HS-5 (cell line): Measurements from ENCODE around the gene PROM1.

Source experiments
- DNase-seq: peaks from one replicate; pipeline ENCODE4 v3.0.0-alpha.2; 2012; ENCODE audit warnings: low read depth

PROM1 gene

DNA sequence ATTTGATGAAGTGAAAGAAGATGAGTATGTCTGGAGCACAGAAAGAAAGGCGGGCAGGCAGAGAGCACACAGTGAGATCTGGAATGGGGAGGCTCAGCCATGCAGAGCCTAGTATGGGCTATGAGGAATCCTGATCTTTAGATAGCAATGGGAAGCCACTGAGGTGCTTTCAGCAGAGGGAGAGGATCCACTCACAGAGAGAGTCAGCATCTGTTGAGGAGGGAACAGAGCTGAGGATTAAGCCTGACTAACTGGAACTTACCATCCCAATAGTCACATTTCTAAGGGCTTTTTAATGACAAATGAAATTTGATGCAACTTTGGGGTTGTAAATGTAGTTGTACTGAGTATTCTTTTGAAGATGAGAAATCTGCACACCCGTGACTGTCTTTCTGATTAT is 100.2 kb downstream of the PROM1 start:
- no peak for DNase-seq

DNA sequence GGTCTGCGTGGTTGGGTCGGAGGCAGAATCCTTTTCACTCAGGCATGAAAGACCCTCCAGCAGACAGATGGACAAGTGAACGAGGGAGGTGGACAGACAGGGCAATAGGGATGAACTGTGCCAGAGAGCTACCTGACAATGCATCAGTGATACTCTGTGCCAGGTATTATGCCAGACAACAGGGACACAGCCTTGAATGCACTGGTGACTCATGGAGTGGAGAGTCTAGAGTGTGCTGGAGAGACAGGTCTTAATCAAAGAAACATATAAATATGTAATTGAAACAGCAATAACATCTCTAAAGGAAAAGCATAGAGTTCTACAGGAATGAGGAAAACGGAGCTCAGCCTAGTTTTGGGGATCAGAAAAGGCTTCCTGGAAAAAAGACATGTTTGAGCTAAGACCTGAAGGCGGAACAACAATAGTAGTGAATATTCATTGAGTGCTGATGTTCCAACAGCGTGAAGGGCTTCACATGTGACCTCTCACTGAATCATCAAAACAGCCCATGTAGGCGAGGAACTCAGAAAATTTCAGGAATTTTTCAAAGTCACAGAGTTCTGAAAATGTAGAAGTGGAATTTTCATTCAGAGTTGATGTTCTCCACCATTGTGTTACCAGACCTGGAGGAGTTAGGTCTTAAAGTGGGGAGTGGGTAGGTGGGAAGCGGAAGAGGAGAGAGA is 100.8 kb downstream of the PROM1 start:
- DNase-seq, result no peak

DNA sequence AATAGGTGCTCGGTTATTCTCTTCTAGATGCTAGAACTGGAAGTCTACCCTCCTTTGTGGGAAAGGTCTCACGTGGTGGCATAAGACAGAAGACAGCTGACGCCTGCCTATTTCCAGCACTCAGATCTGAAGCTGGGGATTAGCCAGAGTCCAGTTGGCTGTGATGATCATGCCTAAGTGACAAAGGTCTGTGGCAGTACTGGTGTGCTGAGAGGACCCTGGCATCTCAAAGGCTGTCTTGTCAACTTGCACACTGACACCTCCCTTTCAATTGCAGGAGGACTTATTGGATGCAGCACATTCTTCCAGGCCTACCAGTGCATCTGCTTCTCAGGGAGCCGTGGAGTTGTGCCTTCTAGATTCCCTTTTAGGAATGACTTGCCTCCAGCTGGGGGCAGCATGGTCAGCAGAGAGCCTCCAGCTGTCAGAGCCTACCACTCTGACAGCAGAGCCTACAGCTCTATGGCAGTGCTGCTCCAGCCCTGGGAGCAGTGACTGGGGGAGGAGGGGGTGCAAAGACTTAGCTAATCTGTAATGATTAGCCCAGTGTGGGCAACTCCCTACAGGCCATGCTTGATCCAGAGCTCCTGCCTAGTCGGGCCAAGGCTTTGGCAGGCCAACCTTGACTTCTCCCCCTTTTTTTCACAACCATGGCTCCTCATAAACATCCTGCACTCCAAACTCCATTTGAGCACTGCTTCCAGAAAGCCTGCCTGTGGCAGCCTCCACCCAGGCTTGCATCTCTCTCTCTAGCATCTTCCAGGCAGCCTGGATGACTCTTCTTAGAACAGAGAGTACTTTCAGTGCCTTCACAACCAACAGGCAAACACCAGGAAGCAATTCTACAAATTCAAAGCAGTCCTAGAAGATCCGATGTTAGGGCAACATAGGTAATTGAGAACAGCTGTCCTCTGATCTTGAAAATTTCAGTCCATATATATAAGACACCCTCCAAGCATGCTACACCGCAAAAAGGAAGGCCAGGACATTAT is 107.1 kb downstream of the PROM1 start:
- no peak for DNase-seq

DNA sequence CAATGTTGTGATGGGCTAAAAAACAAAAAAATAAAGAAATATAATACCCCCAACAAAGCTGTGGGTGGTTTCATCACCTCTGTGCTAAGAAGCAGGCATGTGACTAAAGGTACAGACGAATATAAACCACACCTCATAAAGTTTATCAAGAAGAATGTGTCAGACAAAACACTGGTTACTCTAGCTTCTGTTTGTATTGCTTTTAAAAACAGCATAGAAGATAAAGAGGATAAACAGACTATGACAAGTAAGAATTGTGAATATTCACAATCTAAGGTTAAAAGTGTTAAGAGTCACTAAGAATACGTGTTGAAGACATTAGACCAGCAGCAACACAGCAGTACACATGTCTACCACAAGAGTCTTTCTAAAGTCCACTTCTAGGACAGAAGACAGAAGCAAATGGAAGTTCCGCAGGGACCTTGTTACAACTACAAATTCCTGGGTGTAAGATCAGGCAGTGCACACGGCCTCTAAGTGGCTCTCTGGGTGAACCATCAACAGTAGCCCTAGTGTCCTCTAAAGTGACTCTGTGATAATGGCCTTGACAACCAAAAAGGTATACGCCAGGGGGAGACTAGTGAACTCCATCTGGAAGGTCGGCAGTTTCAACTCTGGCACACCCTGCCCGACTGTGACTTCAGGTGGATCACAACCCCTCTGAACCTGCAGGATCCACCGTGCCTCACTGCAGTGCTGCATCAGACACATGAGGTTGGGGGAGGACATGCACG is 112.6 kb downstream of the PROM1 start:
- no peak for DNase-seq

DNA sequence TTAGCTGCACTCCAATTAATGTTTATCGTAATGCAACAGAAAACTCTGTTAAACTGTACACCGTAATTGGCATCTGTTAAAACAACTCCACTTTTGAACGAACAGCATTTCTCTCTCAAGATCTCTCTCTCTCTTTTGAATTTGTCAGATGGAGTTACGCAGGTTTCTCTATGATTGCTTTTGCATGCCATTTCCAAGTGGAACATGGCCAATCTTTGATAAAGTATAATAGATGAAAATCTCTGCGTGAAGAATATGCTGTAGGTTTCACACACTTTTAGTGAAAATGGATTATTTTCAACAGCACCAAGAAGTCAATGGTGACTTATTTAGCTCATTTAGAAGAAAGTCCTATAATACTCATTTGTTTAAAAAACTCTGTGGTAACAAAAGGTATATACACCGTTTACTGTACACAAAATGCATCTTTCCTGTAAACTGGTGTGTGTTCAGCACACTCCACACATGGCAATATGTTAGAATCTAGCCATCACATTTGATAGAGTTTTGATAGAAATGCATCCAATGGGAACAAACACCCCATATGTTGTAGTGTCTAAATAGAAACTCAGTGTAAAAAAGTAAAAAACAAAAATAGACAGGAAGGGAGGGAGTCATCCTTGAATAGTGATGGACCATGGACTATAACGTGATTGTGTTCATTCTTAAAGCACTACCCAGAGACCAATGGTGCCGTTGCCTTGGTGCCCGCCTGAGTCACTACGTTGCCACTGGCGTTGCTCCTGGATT is 115.1 kb downstream of the PROM1 start:
- DNase-seq, result no peak

DNA sequence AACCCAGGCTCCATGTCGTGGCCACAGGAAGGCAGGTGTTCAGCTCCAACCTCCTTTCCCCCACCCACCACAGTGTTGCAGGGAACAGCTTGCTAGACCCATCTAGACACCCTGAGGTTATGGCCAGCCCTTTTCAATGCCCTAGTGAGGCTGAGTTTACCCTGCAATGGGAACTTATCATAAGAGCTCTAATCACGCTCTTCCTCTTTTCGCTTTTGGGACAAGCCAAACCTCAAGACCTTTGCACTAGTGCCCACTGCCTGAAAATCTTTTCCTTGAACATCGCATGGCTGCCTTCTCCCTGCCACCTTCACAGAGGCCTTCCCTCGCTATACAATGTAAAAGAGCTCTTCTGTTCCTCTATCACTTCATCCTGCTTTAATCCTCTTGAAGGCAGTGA is 118.5 kb downstream of the PROM1 start:
- no peak for DNase-seq

DNA sequence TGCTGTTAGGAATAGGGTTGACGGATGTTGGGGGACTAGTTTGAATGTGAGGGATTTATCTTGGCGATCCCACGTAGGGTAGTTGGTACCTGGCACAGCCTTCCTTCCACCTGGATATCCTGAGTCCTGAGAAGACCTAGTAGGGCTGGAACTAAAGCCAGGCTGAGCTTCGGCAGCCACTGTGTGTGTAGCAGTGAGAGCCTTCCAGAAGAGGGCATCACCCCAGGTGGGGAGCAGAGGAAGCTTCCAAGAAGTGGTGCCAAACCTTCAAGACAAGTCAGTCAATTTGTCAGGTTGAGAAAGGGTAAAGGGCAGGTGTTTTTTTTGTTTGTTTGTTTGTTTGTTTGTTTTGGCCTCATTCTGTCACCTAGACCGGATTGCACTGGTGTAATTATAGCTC is 119.7 kb downstream of the PROM1 start:
- DNase-seq, result no peak

DNA sequence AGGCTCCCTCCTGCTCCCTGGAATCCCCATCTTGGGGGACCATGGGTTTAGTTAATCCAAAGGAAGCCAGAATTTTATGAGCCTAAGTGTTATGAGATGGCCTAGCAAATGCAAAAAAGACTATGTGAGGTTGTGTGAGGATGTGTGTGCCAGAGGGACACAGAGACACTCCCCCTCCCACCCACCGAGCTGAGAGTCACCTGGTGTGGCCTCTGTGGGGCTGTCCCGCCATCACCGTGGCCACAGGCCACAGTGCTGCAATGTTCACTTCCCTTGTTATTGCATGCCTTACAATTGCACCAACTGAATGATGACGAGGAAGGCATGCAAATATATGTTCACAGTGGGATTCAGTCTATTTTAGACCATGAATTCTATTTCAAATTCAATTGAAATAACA is 120.2 kb downstream of the PROM1 start:
- DNase-seq, result no peak

DNA sequence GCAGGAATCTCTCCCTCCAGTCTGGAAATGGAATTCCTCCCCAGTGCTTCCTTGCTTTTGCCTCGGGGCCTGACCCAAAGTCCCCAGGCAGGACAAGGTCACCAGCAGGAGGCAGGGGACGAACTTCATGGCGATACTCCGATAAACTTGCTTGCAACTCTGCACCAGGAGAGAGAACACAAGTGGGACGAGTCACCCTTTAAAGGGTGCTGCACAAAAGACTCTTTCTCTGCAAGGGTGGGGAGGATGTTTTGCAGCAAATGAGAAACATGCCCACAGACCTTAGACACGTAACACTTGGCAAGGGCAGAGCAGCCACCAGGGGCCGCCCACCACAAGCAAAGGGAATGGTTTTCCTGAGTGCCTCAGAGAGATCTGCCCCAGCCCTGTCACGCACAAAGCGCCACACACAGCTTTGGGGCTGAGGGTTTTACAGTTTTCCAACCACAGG is 120.8 kb downstream of the PROM1 start, which contains the start of gene FGFBP2:
FGFBP2 (minus strand) TSS at position 175 of the 451 bp plus-strand sequence; CDS start at position 129, 46 bp downstream.
- DNase-seq, result peak; percentile 8

DNA sequence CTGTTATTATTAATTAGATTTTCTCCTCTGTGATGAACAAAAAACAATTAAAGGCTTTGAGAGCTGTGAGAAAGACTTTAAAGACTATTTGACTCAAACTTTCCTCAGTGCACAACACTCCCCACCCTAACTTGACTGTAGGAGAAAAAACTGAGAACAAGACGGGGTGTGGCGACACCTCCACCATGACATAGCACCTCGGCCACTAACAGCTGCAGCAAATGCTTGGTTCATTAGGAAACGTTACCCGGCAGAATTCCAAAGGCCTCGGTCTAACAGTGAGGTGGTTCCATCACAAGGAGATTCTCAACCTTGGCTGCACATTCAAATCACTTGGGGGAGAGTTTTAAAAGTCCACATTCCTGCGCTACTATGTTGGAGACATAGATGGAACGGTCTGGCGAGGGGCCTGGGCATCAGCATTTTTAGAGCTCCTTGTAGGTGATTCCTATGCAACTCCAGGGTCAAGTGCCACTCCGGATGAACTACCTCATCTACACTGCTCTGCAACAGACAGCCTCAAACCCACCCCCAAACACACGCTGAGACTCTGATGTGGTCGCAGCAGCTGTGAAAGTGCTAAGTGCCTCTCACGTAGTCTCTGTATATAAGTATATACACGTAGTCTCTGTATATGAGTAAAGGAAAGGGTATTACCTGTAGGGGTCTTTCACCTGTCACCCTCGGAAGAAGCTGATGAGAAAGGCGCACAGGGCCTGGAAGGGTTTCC is 121.9 kb downstream of the PROM1 start:
- no peak for DNase-seq

DNA sequence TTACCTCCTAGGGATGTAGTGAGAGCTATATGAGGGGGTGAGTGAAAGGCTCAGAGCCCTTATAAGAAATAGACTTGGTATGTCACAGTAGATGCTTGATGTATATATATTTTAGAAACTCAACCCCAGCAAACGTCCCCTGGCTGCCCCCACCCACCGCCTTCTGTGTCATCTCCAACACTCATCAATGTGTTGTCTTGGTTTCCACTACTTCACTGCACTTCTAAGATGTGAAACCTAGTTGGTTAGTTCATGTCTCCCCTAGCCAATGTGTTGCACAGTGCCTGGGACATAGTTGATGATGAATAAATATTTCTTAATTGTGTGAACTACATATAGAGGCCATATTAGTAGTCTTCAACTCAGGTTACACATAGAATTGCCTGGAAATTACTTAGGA is 125.3 kb downstream of the PROM1 start:
- DNase-seq, result no peak

DNA sequence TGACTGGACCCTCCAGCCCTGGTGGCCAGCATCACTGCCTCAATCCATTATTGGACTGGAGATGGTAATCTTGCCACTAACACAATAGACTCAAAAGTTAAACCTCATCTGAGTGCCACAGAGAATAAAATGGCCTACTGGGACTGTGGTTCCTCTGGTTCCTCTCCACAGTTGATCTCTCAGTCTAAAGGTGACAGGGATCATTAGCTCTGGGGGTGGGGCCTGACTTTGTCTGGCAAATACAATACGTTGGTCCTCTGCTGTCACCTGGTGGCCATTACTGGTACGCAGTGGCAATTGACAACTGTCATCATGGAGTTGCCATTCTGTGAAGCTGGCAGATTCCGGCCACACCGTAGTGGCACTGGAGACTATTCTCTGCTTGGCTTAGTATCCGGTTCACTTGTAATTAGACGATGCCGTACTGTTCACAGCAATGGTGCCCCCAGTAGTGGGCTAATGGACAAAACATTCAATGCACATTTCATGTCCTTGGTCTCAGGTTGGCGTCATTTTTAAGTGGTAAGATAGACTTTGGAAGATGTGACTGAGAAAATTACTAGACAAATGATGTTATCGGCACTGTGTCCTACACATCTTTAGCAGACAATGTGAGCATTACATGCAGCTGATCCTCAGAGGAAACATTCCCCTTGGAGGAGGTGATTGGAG is 127.5 kb downstream of the PROM1 start:
- peak; percentile 36 for DNase-seq

DNA sequence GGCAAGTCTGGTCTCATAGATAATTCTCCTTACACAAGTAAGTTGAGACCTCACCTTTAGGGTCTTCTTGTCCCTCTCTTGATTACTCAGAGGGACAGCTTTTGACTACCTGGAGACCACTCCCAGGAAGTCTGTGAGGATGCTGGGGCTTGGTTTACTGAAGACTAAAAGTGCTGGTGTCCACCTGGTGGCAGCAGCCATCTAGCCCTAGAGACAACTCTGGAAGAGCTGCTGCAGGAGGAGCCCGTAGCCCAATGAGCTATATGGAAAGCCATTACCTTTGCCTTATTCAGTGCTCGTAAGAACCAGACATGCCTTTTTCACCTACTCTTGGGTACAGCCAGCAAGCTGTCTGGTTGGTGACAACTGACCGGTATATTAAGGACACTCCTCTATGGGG is 128.2 kb downstream of the PROM1 start:
- DNase-seq, result no peak

DNA sequence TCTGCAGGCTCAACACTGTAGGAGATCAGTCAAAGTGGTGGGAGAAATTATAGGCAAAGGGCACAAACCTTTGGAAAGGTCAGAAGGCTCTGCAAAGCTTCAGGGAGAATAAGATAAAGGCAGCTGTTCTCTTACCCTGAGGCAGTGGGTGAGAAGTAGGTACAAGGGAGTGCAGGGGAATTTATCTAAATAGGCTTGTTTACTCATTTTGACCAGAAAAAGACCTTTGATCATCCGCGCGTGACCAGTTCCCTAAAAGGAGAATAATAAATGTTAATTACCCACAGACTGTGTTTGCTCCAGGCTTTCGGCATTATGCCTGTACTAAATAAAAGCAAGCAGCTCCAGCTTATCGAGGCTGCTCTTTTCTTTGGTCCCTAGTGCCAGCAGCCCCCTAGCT is 130.2 kb downstream of the PROM1 start:
- DNase-seq, result no peak

DNA sequence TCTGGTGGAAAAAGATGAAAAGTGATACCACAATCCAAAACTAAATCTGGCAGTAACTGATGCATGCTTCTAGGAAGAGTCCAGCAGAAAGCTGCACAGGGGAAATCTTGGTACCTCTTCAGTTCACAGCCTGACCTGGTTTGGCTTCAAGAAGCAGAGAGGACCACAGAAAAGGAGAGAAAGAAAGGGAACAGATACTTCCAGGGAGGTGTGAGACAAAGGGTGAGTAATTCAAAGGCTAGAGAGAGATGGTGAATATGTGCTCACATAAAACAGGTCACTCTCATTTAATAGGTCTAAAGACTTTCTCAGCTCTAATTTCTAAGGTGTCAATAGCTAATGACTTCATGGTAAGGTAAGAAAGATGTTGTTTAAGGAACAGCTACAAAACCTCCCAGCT is 132.0 kb downstream of the PROM1 start:
- DNase-seq, result no peak

DNA sequence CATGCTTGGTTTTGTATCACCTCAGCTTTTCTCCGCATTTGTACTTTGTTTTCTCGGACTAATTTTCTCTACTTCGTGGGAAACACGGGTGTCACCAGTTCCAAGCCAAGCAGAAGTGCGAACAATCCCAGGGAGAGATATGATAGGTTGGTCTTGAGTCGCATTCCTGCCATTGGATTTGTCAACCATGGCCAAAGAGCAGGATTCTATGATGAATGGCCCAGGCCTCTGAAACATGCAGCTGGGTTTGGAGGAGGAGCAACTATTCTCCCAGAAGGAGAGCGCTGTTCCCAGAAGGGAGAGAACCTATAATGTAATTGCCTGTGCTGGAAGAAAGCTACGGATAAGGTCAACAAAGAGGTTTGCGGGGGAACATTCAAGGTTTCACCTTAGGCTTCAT is 135.0 kb downstream of the PROM1 start:
- DNase-seq, result no peak

DNA sequence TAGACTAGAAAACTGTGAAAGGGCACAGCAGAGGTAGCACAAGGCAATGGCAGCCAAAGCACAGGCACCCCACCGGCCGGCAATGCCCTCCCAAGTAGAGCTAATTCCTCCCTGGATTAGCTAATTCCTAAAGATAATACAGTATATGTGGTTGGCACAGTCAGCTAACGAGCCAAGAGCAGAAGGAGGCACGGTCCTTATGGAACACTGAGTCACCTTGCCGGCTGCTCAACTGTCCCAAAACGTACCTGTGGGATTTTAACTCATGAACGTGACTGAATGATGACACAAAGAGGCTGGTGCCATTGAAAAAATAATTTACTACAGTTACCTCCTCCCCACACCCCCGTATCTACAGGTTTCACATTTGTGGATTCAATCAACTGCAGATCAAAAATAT is 136.1 kb downstream of the PROM1 start:
- no peak for DNase-seq

DNA sequence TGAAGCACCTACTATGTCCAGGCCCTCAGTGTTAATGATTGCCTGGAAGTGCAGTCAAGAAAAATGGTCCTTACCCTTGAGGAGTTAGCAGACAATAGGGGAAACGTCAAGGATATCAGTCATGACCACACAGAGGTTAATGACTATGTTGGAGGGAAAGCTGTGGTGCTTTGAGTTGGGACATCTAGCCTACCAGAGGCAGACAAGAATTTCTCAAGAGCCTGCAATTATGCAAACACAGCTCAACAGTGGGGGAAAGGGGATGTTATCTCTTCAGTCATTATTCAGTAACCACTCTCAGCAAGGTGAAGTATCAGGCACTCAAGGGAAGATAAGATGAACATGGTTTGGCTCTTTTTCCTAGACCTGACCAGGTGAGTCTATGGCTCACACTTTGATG is 138.3 kb downstream of the PROM1 start:
- DNase-seq, result no peak

DNA sequence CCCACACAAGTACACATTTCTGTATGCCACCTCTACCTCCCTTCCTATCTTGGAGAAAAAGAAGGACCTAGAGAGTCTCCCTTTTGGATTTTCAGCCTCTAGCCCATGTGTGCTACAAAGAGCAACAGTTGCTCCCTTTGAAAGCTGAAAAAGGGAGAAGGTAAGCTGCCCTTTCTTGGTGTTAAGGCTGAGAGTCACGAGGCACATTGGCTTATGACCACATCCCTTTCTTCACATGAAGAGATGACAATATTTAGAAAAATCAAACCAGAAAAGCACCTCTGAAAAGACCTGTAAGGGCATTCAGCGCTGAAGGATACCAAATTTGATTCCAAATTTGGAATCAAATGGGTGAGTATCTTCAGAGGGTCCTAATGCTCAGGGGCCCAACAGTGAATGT is 138.9 kb downstream of the PROM1 start:
- DNase-seq, result no peak

DNA sequence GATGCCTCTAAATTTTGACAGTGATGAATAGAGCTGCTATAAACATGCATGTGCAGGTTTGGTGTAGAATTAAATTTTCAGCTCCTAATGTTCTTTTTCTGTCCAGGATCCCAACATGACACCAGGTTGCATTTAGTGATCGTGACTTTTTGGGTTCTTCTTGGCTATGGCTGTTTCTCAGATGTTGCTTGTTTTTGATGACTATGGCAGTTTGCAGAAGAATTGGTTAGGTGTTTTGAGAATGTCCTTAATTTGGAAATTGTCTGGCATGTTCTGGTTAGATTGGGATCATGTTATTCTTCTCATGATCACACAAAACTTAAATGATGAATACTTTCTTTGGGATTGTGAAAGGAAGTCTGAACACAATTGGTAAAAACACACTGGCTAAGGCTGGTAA is 141.5 kb downstream of the PROM1 start:
- DNase-seq, result no peak

DNA sequence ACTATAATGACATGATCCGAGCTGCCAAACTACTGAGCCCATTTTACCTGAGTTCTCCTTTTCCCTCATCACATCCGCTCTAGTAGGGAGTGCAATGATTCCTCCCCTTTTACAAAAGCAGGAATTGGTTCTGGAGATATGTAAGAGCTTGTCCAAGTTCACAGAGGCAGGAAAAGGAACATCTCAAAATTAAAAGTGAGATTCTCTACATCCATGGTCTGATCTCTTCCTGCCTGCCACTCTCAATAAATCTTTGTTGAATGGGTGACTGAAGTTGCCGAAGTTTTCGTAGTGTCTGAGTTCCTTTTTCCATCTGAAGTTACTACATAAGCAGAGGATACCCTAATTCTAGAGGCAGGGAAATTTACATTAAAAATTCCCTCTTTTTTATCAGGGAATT is 145.2 kb downstream of the PROM1 start, which contains the start of gene FGFBP1:
FGFBP1 (minus strand) TSS at position 101 of the 400 bp plus-strand sequence. CDS start 2,108 bp downstream, outside the sequence.
- no peak for DNase-seq
